Naive thymus-derived CD4-positive, alpha-beta T cell (primary cell): ENCODE measurements around the gene OR4M1. TPM values are rescaled to one million over a fixed set of nuclear protein-coding genes. Genes with fewer than 3 reads are reported as not detected.
"Not testable (repeated sequence)": the region's sequence is repeated elsewhere in the genome, so short reads cannot be mapped to it uniquely, and the experiment has no call there.

ENCODE experiments used
- ATAC-seq: fragments of 150-1000 bp; cut with Tn5 transposase; 2 replicates; pipeline ENCODE4 v1.10.0; 2021; ENCODE audit warnings: mild to moderate bottlenecking, moderate library complexity
- CTCF ChIA-PET: fragments of 350-600 bp; sonication (Branson Sonifier 250); formaldehyde crosslinking; loops from one replicate; lab custom pipeline; 2021; ENCODE audit warnings: antibody characterized with exemption; lab: Charles Lee
- POLR2A ChIA-PET: fragments of 350-600 bp; sonication (Branson Sonifier 250); formaldehyde crosslinking; loops from one replicate; lab custom pipeline; 2021; ENCODE audit warnings: antibody characterized with exemption, inconsistent platforms; lab: Charles Lee
- DNase-seq, 9 donors: peaks; one replicate each; pipeline versions ENCODE4 v3.0.0 to v3.0.0-alpha.2; 2020 to 2022; ENCODE audit warnings: mixed read lengths in 1 of 9
- H3K27ac ChIP-seq: one replicate; pipeline ENCODE4 v1.7.0; 2013; ENCODE audit warnings: mild to moderate bottlenecking, low read depth, low read length, moderate library complexity
- H3K27me3 ChIP-seq, 2 donors: one replicate each; pipeline ENCODE4 v1.7.0; 2013; ENCODE audit warnings: low read length in 2 of 2, mild to moderate bottlenecking in 2 of 2, moderate library complexity in 2 of 2; ENCODE audit not compliant: control insufficient read depth in 2 of 2, insufficient read depth in 2 of 2
- H3K36me3 ChIP-seq, 3 experiments: 1 replicate in 2 of 3; 2 replicates in 1 of 3; pipeline ENCODE4 v1.7.0; 2013; ENCODE audit warnings: low read length in 3 of 3, mild to moderate bottlenecking in 3 of 3, moderate library complexity in 1 of 3; ENCODE audit not compliant: insufficient read depth in 3 of 3, control insufficient read depth in 2 of 3
- H3K4me1 ChIP-seq, 2 donors: one replicate each; pipeline ENCODE4 v1.7.0; 2013; ENCODE audit warnings: low read length in 2 of 2, mild to moderate bottlenecking in 2 of 2, moderate library complexity in 1 of 2; ENCODE audit not compliant: control insufficient read depth in 2 of 2, insufficient read depth in 2 of 2
- H3K4me3 ChIP-seq: 2 replicates; pipeline ENCODE4 v1.7.0; 2013; ENCODE audit warnings: mild to moderate bottlenecking, low read length
- H3K9me3 ChIP-seq, 3 experiments: 1 replicate in 2 of 3; 2 replicates in 1 of 3; pipeline ENCODE4 v1.7.0; 2013; ENCODE audit warnings: low read length in 3 of 3; ENCODE audit not compliant: control insufficient read depth in 2 of 3
- H3K27ac Mint-ChIP-seq, 9 donors: one replicate each; pipeline ENCODE4 v1.8.0; 2020 to 2022; ENCODE audit warnings: mixed read lengths in 9 of 9, mild to moderate bottlenecking in 8 of 9, moderate library complexity in 5 of 9, inconsistent platforms in 2 of 9
- H3K27me3 Mint-ChIP-seq, 5 donors: one replicate each; pipeline ENCODE4 v1.8.0; 2021 to 2022; ENCODE audit warnings: mixed read lengths in 5 of 5, mild to moderate bottlenecking in 1 of 5
- H3K36me3 Mint-ChIP-seq, 5 donors: one replicate each; pipeline ENCODE4 v1.8.0; 2020 to 2022; ENCODE audit warnings: mixed read lengths in 5 of 5, mild to moderate bottlenecking in 3 of 5, inconsistent platforms in 1 of 5
- H3K4me1 Mint-ChIP-seq, 7 donors: one replicate each; pipeline ENCODE4 v1.8.0; 2020 to 2022; ENCODE audit warnings: mixed read lengths in 7 of 7, mild to moderate bottlenecking in 3 of 7, inconsistent platforms in 1 of 7
- H3K4me3 Mint-ChIP-seq, 10 donors: one replicate each; pipeline ENCODE4 v1.8.0; 2020 to 2022; ENCODE audit warnings: mild to moderate bottlenecking in 10 of 10, mixed read lengths in 10 of 10, moderate library complexity in 6 of 10, inconsistent platforms in 2 of 10
- H3K9me3 Mint-ChIP-seq, 11 donors: one replicate each; pipeline ENCODE4 v1.8.0; 2020 to 2022; ENCODE audit warnings: mixed read lengths in 11 of 11, mild to moderate bottlenecking in 4 of 11, inconsistent platforms in 1 of 11, moderate library complexity in 1 of 11
- intact Hi-C, 2 donors: fragments of 100-400 bp; cut with micrococcal nuclease; formaldehyde crosslinking; loops; one replicate each; pipeline ENCODE4 v1.15.1; 2023
- polyA plus RNA-seq, 2 donors: library from polyadenylated mRNA; unstranded; fragments of 300-500 nt; fragmentation: Illumina TruSeq; gene quantifications; one replicate each; pipeline ENCODE4 v1.2.3, GENCODE V29; 2021
- total RNA-seq, 6 experiments: library from RNA in 5 of 6; stranded (reverse) in 5 of 6; gene quantifications; 1 replicate in 5 of 6; 2 replicates in 1 of 6; pipeline ENCODE4 v1.2.3 and lab custom pipeline; 2021 to 2026

The OR4M1 gene
- total and polyA plus RNA-seq, 7 experiments from 2014 or later: not detected

GRCh38 chr14:19796520-19797108 is 23.3 kb downstream of the OR4M1 start:
- ATAC-seq, H3K27me3 ChIP-seq, H3K36me3 ChIP-seq, POLR2A ChIA-PET, DNase-seq, CTCF ChIA-PET, intact Hi-C loops, H3K4me1 ChIP-seq, H3K27ac Mint-ChIP-seq, H3K4me1 Mint-ChIP-seq, H3K4me3 Mint-ChIP-seq, H3K9me3 ChIP-seq, H3K36me3 Mint-ChIP-seq, H3K4me3 ChIP-seq, H3K9me3 Mint-ChIP-seq, H3K27me3 Mint-ChIP-seq, H3K27ac ChIP-seq: not testable (repeated sequence)

GRCh38 chr14:19799880-19800279 is 26.6 kb downstream of the OR4M1 start:
- POLR2A ChIA-PET: no interaction called here
- DNase-seq: no peak

GRCh38 chr14:19800282-19801117 is 27.2 kb downstream of the OR4M1 start:
- ATAC-seq (no peak), DNase-seq (no peak)
- Histone ChIP-seq H3K27me3 (no peaks in the 10 kb centered on the region), H3K4me3 (no peak overlapping the region), H3K36me3 (no peaks in the 10 kb centered on the region), H3K4me1 (no peaks in the 10 kb centered on the region), H3K27ac (no peak overlapping the region), H3K9me3 (no peaks in the 10 kb centered on the region)
- intact Hi-C loops: no loop called here
- H3K4me1 Mint-ChIP-seq: no peaks in the 10 kb centered on the region
- no peak overlapping the region for H3K4me3 Mint-ChIP-seq
- ChIA-PET POLR2A (no interaction called here), CTCF (no interaction called here)
- H3K27me3 Mint-ChIP-seq: peaks cover 0 to 9% (median 0%) of the 10 kb centered on the region in 5 donors
- H3K36me3 Mint-ChIP-seq: no peaks in the 10 kb centered on the region
- H3K27ac Mint-ChIP-seq: no peak overlapping the region
- H3K9me3 Mint-ChIP-seq: peaks cover 0 to 3% (median 0%) of the 10 kb centered on the region in 11 donors

More at GRCh38 chr14:19799880-19800279, 26.6 kb downstream of the OR4M1 start:
- no peaks in the 10 kb centered on the region for H3K4me1 ChIP-seq
- Mint-ChIP-seq H3K27me3 (peaks cover 0 to 9% (median 0%) of the 10 kb centered on the region in 5 donors), H3K9me3 (peaks cover 0 to 3% (median 0%) of the 10 kb centered on the region in 11 donors), H3K4me1 (no peaks in the 10 kb centered on the region), H3K36me3 (no peaks in the 10 kb centered on the region), H3K4me3 (no peak overlapping the region), H3K27ac (no peak overlapping the region)
- H3K27ac ChIP-seq: no peak overlapping the region
- H3K36me3 ChIP-seq: no peaks in the 10 kb centered on the region
- H3K4me3 ChIP-seq: no peak overlapping the region
- ATAC-seq: no peak
- no peaks in the 10 kb centered on the region for H3K9me3 ChIP-seq
- intact Hi-C loops: no loop called here
- no peaks in the 10 kb centered on the region for H3K27me3 ChIP-seq
- CTCF ChIA-PET: no interaction called here

- DNase-seq: no peak
- no peaks in the 10 kb centered on the region for H3K4me1 ChIP-seq
- Mint-ChIP-seq H3K4me3 (no peak overlapping the region), H3K4me1 (no peaks in the 10 kb centered on the region), H3K9me3 (peaks cover 0 to 3% (median 0%) of the 10 kb centered on the region in 11 donors), H3K36me3 (no peaks in the 10 kb centered on the region), H3K27me3 (peaks cover 0 to 9% (median 0%) of the 10 kb centered on the region in 5 donors), H3K27ac (no peak overlapping the region)
- H3K9me3 ChIP-seq: no peaks in the 10 kb centered on the region
- ATAC-seq: peak; percentile 16
- intact Hi-C loops: no loop called here
- H3K36me3 ChIP-seq: no peaks in the 10 kb centered on the region
- ChIA-PET POLR2A (no interaction called here), CTCF (no interaction called here)
- no peaks in the 10 kb centered on the region for H3K27me3 ChIP-seq
- H3K27ac ChIP-seq: no peak overlapping the region
- no peak overlapping the region for H3K4me3 ChIP-seq
Measured at GRCh38 chr14:19801118-19801464, 27.8 kb downstream of the OR4M1 start.

- H3K4me3 ChIP-seq, H3K27ac ChIP-seq, H3K27me3 Mint-ChIP-seq, H3K27me3 ChIP-seq, H3K4me1 ChIP-seq, H3K9me3 Mint-ChIP-seq, CTCF ChIA-PET, H3K4me3 Mint-ChIP-seq, ATAC-seq, H3K36me3 ChIP-seq, H3K4me1 Mint-ChIP-seq, H3K27ac Mint-ChIP-seq, H3K36me3 Mint-ChIP-seq, DNase-seq, intact Hi-C loops, POLR2A ChIA-PET, H3K9me3 ChIP-seq: not testable (repeated sequence)
Measured at GRCh38 chr14:19803470-19803869, 30.2 kb downstream of the OR4M1 start, which contains the start of gene OR4N2. TSS of gene OR4N2 (plus strand) at chr14:19803770. CDS start at chr14:19827449, 23,679 bp downstream.

GRCh38 chr14:19813171-19813920 is 40.0 kb downstream of the OR4M1 start:
- H3K36me3 ChIP-seq, H3K9me3 ChIP-seq, POLR2A ChIA-PET, ATAC-seq, H3K27ac Mint-ChIP-seq, H3K4me1 ChIP-seq, H3K27ac ChIP-seq, H3K4me3 ChIP-seq, intact Hi-C loops, DNase-seq, H3K27me3 Mint-ChIP-seq, H3K36me3 Mint-ChIP-seq, H3K27me3 ChIP-seq, CTCF ChIA-PET, H3K4me1 Mint-ChIP-seq, H3K4me3 Mint-ChIP-seq: not testable (repeated sequence)
- peaks cover 0 to 16% (median 2%) of the 10 kb centered on the region in 11 donors for H3K9me3 Mint-ChIP-seq
